ENCODE data around the gene NFS1.

DNA sequence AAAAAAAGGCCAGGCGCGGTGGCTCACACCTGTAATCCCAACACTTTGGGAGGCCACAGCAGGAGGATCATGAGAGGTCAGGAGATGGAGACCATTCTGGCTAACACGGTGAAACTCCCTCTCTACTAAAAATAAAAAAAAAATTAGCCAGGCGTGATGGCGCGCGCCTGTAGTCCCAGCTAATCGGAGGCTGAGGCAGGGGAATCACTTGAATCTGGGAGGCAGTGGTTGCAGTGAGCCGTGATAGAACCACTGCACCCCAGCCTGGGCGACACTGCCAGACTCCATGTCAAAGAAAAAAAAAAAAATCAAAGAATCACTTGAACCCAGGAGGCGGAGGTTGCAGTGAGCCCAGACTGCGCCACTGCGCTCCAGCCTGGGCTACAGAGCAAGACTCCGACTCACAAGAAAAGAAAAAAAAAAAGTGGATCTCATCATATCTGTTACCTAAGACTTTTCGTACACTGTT is 38.7 kb upstream of the NFS1 start:
- TF ChIP-seq, protein P1, sequence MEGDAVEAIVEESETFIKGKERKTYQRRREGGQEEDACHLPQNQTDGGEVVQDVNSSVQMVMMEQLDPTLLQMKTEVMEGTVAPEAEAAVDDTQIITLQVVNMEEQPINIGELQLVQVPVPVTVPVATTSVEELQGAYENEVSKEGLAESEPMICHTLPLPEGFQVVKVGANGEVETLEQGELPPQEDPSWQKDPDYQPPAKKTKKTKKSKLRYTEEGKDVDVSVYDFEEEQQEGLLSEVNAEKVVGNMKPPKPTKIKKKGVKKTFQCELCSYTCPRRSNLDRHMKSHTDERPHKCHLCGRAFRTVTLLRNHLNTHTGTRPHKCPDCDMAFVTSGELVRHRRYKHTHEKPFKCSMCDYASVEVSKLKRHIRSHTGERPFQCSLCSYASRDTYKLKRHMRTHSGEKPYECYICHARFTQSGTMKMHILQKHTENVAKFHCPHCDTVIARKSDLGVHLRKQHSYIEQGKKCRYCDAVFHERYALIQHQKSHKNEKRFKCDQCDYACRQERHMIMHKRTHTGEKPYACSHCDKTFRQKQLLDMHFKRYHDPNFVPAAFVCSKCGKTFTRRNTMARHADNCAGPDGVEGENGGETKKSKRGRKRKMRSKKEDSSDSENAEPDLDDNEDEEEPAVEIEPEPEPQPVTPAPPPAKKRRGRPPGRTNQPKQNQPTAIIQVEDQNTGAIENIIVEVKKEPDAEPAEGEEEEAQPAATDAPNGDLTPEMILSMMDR (IDR thresholded peaks at IDR 0.05): no peak
- no peak for TF ChIP-seq EZH2 (IDR thresholded peaks at IDR 0.05; ENCODE audit: borderline replicate concordance, insufficient read depth, low read depth, low read length, poor library complexity, severe bottlenecking)
